ENCODE data around the gene OPCML.

DNA sequence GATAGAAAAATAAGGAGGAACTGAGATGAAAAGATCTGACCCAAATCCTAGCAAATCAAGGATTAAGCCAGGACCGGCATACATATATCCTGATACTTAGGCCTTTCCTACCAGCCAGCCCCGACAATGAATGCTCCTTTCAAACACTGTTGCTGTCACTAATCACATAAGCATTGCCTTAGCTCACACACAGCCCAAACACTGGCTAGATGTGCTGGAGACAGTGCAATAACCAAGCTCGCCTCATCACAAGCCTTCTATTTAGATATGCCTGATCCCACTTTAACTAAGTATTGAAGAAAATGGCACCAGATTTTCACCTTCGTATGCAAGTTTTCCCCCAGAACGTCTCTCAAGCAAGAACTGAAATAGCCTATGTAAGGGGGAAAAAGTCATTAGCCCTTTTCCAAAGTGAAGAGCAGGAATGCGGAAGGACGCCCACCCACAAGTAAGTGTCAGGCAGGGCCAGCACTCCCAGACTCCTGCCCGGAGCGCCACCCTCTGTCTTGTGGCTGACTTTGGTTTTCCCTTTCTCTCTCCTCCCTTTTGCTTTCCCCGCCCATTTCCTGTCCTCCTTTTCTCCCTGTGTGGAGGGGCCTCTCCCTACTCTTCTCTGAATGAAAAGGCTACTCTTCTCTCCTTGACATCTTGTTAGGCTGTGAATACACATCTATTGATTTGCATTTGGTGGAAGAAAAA lies 8.9 kb upstream of the OPCML start:
- TF ChIP-seq, protein P1, sequence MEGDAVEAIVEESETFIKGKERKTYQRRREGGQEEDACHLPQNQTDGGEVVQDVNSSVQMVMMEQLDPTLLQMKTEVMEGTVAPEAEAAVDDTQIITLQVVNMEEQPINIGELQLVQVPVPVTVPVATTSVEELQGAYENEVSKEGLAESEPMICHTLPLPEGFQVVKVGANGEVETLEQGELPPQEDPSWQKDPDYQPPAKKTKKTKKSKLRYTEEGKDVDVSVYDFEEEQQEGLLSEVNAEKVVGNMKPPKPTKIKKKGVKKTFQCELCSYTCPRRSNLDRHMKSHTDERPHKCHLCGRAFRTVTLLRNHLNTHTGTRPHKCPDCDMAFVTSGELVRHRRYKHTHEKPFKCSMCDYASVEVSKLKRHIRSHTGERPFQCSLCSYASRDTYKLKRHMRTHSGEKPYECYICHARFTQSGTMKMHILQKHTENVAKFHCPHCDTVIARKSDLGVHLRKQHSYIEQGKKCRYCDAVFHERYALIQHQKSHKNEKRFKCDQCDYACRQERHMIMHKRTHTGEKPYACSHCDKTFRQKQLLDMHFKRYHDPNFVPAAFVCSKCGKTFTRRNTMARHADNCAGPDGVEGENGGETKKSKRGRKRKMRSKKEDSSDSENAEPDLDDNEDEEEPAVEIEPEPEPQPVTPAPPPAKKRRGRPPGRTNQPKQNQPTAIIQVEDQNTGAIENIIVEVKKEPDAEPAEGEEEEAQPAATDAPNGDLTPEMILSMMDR (conservative IDR thresholded peaks at IDR 0.05 in 1 of 2, IDR thresholded peaks at IDR 0.05 in 1 of 2; ENCODE audit: extremely low read depth in 1 of 2, insufficient read depth in 1 of 2, low read depth in 1 of 2, low read length in 2 of 2) = no peak
- no peak for TF ChIP-seq EZH2 (IDR thresholded peaks at IDR 0.05; ENCODE audit: borderline replicate concordance, low read length)

All from mammary epithelial cell (primary cell).